K562 (cell line): ENCODE measurements around the gene RGS19. TPM values are rescaled to one million over a fixed set of nuclear protein-coding genes. Genes with fewer than 3 reads are reported as not detected.

Experiments used
- ATAC-seq: fragments of 200-7000 bp; cut with Tn5 transposase; 3 replicates; pipeline ENCODE4 v1.9.1; 2020; ENCODE audit warnings: moderate library complexity
- BruUV-seq: library from RNA; stranded (reverse); fragments of 400-500 nt; replicated peaks from 2 replicates; lab custom pipeline; 2021; lab: Mats Ljungman, UMichigan
- CTCF ChIA-PET: fragments of 300-600 bp; formaldehyde crosslinking; extraction: SDS; loops from one replicate; lab custom pipeline; 2021; ENCODE audit warnings: low intra/inter-chr PET ratio; lab: Yijun Ruan, JAX
- POLR2A ChIA-PET: fragments of 300-600, 350-650 bp; sonication (Branson Sonifier 250); formaldehyde crosslinking; extraction: SDS; loops from one replicate; lab custom pipeline; 2021; ENCODE audit warnings: antibody characterized with exemption, inconsistent platforms; lab: Yijun Ruan, JAX
- DNase-seq, 4 experiments: peaks; one replicate each; pipeline versions ENCODE4 v3.0.0 to v3.0.0-alpha.2; 2011 to 2018; ENCODE audit warnings: low spot score in 3 of 4, mixed read lengths in 3 of 4; ENCODE audit errors: extremely low read depth in 1 of 4
- FAIRE-seq: peaks from 2 replicates; lab custom pipeline; 2011; peaks lifted over from hg19 to GRCh38; lab: Jason Lieb, UNC
- H2AFZ ChIP-seq: 2 replicates; pipeline ENCODE4 v1.6.0; 2011; ENCODE audit warnings: low read depth, low read length, control low read depth, inconsistent platforms
- H3K27ac ChIP-seq: fragments of 200-600 bp; 3 replicates; pipeline ENCODE4 v1.8.0; 2011; ENCODE audit warnings: low read depth, mild to moderate bottlenecking, control low read depth, inconsistent platforms, low read length, moderate library complexity, mixed read lengths; ENCODE audit errors: extremely low read depth
- H3K27me3 ChIP-seq, 2 experiments: fragments of 300-600 bp in 1 of 2; 2 replicates in 1 of 2; 3 replicates in 1 of 2; pipeline versions ENCODE4 v1.6.0 to v1.8.0; 2011; ENCODE audit warnings: inconsistent platforms in 2 of 2, low read length in 2 of 2, mild to moderate bottlenecking in 1 of 2, mixed read lengths in 1 of 2, moderate library complexity in 1 of 2; ENCODE audit not compliant: control insufficient read depth in 2 of 2, insufficient read depth in 2 of 2
- H3K36me3 ChIP-seq: fragments of 300-600 bp; 3 replicates; pipeline ENCODE4 v1.8.0; 2011; ENCODE audit warnings: mild to moderate bottlenecking, low read length, inconsistent platforms; ENCODE audit not compliant: control insufficient read depth, insufficient read depth
- H3K4me1 ChIP-seq, 2 experiments: fragments of 200-600 bp in 1 of 2; replicated peaks in 1 of 2; 2 replicates in 1 of 2; 3 replicates in 1 of 2; pipeline versions ENCODE4 v1.5.1 to v1.8.0; 2011; ENCODE audit warnings: inconsistent platforms in 2 of 2, low read length in 2 of 2, mild to moderate bottlenecking in 1 of 2, mixed read lengths in 1 of 2, moderate library complexity in 1 of 2; ENCODE audit not compliant: control insufficient read depth in 2 of 2, insufficient read depth in 2 of 2
- H3K4me2 ChIP-seq: 2 replicates; pipeline ENCODE4 v1.6.1; 2011; ENCODE audit warnings: low read length, control low read depth, inconsistent platforms, mixed read lengths; ENCODE audit not compliant: insufficient read depth
- H3K4me3 ChIP-seq: fragments of 200-600 bp; sonication (generic), shearing (Covaris generic); 2 replicates; pipeline ENCODE4 v1.5.1; 2016; ENCODE audit warnings: control low read depth, inconsistent platforms
- H3K79me2 ChIP-seq: fragments of 200-600 bp; 3 replicates; pipeline ENCODE4 v1.8.0; 2011; ENCODE audit warnings: low read length, inconsistent platforms; ENCODE audit not compliant: control insufficient read depth, insufficient read depth
- H3K9ac ChIP-seq, 2 experiments: 2 replicates each; pipeline versions ENCODE4 v1.6.0 to v1.6.1; 2011; ENCODE audit warnings: low read depth in 2 of 2, low read length in 2 of 2, control low read depth in 1 of 2, inconsistent platforms in 1 of 2, mild to moderate bottlenecking in 1 of 2, mixed read lengths in 1 of 2; ENCODE audit not compliant: insufficient read depth in 1 of 2
- H3K9me1 ChIP-seq: one replicate; pipeline ENCODE4 v1.6.0; 2011; ENCODE audit warnings: inconsistent platforms, mild to moderate bottlenecking, low read length, moderate library complexity; ENCODE audit not compliant: control insufficient read depth, insufficient read depth
- H3K9me3 ChIP-seq: replicated peaks from 2 replicates; pipeline ENCODE4 v1.5.1; 2011; ENCODE audit warnings: low read depth, low read length, inconsistent platforms; ENCODE audit not compliant: control insufficient read depth, insufficient read depth
- H4K20me1 ChIP-seq: replicated peaks from 2 replicates; pipeline ENCODE4 v1.6.1; 2011; ENCODE audit warnings: low read length, inconsistent platforms, mixed read lengths; ENCODE audit not compliant: control insufficient read depth, insufficient read depth
- AFF1 ChIP-seq, 2 experiments: fragments of 450-650 bp; IDR thresholded peaks; 2 replicates each; pipeline ENCODE4 v1.6.1; 2018; ENCODE audit warnings: mild to moderate bottlenecking in 2 of 2, low read depth in 1 of 2; ENCODE audit not compliant: partially characterized antibody in 2 of 2
- FOXJ3 ChIP-seq: sonication (generic); formaldehyde crosslinking; IDR thresholded peaks from 2 replicates; pipeline ENCODE4 v1.4.0; 2020; ENCODE audit warnings: mild to moderate bottlenecking, missing genetic modification reagents
- RFX1 ChIP-seq: fragments of 450-650 bp; IDR thresholded peaks from 2 replicates; pipeline ENCODE4 v1.6.1; 2016; ENCODE audit warnings: mild to moderate bottlenecking, moderate library complexity
- VEZF1 ChIP-seq: fragments of 200-800 bp; sonication (Bioruptor generic); IDR thresholded peaks from 2 replicates; pipeline ENCODE4 v1.6.1; 2017; ENCODE audit warnings: missing genetic modification characterization, missing compliant biosample characterization
- ZBTB7A ChIP-seq: IDR thresholded peaks from 2 replicates; pipeline ENCODE4 v1.6.1; 2011; ENCODE audit warnings: low read depth, mild to moderate bottlenecking, low read length, moderate library complexity, borderline replicate concordance; ENCODE audit not compliant: control insufficient read depth
- WGBS: fragments of 100-300 bp; shearing (Covaris generic); methylation state at CpG from one replicate; pipeline ENCODE4 v1.1.6; 2016; ENCODE audit warnings: low coverage, mixed read lengths; ENCODE audit not compliant: insufficient coverage; ENCODE audit errors: missing lambda C conversion rate; 5-methylcytosine and 5-hydroxymethylcytosine counted together
- in situ Hi-C: fragments of 300-500 bp; cut with MboI; formaldehyde crosslinking; loops from 4 replicates; pipeline ENCODE4 v1.15.0; 2018; ENCODE audit warnings: inconsistent platforms, mixed read lengths
- intact Hi-C: fragments of 100-400 bp; cut with micrococcal nuclease; formaldehyde crosslinking; loops from 2 replicates; pipeline ENCODE4 v1.14.2; 2022
- polyA plus RNA-seq, 8 experiments: library from polyadenylated mRNA; depleted of rRNA in 4 of 8; stranded (reverse) in 5 of 8; unstranded in 3 of 8; fragments of >200 nt; fragmentation: Nextera tagmentation in 2 of 8; fragmentation: Illumina TruSeq in 1 of 8; extraction: Ambion mirVana in 2 of 8; extraction: Trizol in 1 of 8; gene quantifications; 2 replicates each; pipeline versions ENCODE4 v1.2.1 to v1.2.3, GENCODE V29; 2011 to 2014; ENCODE audit warnings: inconsistent platforms in 1 of 8, missing spikeins in 1 of 8
- total RNA-seq, 7 experiments: library from RNA; depleted of rRNA in 6 of 7; stranded (reverse); fragments of >200 nt in 6 of 7; fragmentation: Illumina TruSeq in 2 of 7; extraction: Trizol in 2 of 7; gene quantifications; 2 replicates each; pipeline versions ENCODE4 v1.2.1 to v1.2.3, GENCODE V29; 2011 to 2021; ENCODE audit warnings: low replicate concordance in 1 of 7

RGS19 gene
- total and polyA plus RNA-seq, 9 of the 15 experiments (the other 6 are each of a cell fraction or from before 2014, with no cell fraction given) = 0.41 to 23.7 (median 14.6) TPM

- ATAC-seq (no peak), DNase-seq (no peak), FAIRE-seq (no peak)
- no peak overlapping the region for H3K4me2 ChIP-seq
- no peaks in the 10 kb centered on the region for H3K36me3 ChIP-seq
- no peak overlapping the region for H3K27ac ChIP-seq
- no peak overlapping the region for H2AFZ ChIP-seq
- POLR2A ChIA-PET = interaction anchor here (0.5 to 1.4 kb wide), 2 partner anchors 12 to 468 kb away, joined by 3 read pairs; no protein-coding TSS in a partner anchor
- in situ Hi-C loops = no loop called here
- peaks cover 2% of the 10 kb centered on the region; the same call in 1 of the 2 replicates for H3K9me3 ChIP-seq
- H3K27me3 ChIP-seq = peaks cover 6 to 37% of the 10 kb centered on the region in 2 experiments; a peak in 4 of 5 replicates
- no peaks in the 10 kb centered on the region for H3K9me1 ChIP-seq
- H3K9ac ChIP-seq = peak overlapping the region in 1 of 2 experiments; percentile 35; a peak in 1 of 4 replicates
- intact Hi-C loops = no loop called here
- H3K4me1 ChIP-seq = peaks cover 3 to 55% of the 10 kb centered on the region in 2 experiments; a peak in 3 of 5 replicates
- no peaks in the 10 kb centered on the region for H3K79me2 ChIP-seq
- no TSS peak for BruUV-seq
- 0 out of 2 replicates have a peak, but pooled peaks have one; percentile 19 for TF ChIP-seq VEZF1 (CRISPR knock-in tag)
- TF ChIP-seq ZBTB7A = peak; percentile 33; the same call in 1 of the 2 replicates
- no peak for TF ChIP-seq AFF1 (IDR thresholded peaks at IDR 0.05; ENCODE audit: low read depth in 1 of 2, partially characterized antibody in 2 of 2)
- TF ChIP-seq FOXJ3 (CRISPR knock-in tag) = peak; percentile 66
- peak; percentile 72 for TF ChIP-seq RFX1
- peaks cover 3% of the 10 kb centered on the region; the same call in 1 of the 2 replicates for H4K20me1 ChIP-seq
- no peak overlapping the region for H3K4me3 ChIP-seq
- CTCF ChIA-PET = no interaction called here
- WGBS = 9% methylated on average over 13 of the region's 23 CpGs
Measured at GRCh38 chr20:64084685-64085152, 5.4 kb upstream of the RGS19 start.
